ENCODE data around the gene GPLD1.
"Not testable (repeated sequence)": the region's sequence is repeated elsewhere in the genome, so short reads cannot be mapped to it uniquely, and the experiment has no call there.

The GPLD1 gene

DNA sequence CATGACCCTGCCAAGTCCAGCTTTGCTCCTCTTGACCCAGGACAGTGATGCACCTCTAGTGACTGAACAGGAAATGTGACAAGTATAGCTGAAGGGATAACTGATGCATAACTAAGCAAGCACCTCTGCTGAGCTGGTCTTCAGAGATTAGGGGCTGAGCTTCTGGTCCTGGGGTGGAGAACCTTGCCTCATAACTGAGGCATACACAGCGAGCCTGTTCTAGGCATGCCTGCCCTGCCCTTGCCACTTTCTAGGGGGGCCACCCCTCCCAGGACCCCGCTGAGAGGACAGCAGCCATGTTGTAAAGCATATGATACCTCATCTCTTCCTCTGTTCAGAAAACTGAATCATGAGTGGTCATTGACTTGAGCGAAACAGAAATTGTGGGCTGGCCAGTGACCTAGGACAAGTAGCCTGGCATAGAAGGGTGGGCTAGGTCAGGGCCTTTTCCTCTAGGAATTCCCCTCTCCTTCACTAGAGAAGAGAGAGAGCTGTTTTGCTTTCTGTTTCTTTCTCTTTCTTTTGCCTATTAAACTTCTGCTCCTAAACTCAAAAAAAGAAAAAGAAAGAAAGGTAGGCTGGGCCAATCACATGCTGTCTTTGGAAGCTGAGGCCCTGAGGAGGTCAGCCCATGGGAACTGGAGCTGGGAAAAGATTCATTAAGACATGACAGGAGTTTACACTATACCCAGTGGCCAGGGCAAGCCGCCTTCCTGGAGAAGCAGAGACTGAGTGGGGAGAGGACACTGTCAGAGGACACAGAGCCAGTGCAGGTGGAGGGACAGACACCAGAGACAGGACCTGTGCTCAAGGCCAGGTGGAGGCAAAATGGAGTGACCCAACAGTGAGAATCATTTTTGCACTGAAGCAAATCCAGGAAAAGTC, 28.5 kb upstream of the GPLD1 start:
- no peak for DNase-seq
- TF ChIP-seq POLR2A (IDR thresholded peaks at IDR 0.05; ENCODE audit: low read length) (no peak), GATA1 (IDR thresholded peaks at IDR 0.05; ENCODE audit: low read depth, low read length) (no peak)

DNA sequence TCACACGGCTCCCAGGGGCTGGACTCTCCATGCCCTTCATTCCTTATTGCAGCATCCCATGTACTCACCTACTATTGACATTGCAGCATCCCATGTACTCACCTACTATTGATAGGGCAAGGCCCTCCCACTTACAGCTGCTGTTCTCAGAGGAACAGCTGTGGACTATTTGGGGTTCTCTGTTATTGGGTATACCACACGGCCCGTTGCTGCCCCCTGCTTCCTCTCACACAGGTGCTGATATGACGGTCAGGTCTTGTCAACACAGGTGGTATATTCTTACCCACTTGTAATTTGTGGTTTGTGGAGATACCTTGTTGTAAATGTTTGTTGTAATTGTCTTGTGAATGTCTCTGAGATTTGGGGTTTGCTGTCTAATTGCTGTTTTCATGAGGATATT, 24.2 kb upstream of the GPLD1 start:
- no peak for DNase-seq
- TF ChIP-seq GATA1 (IDR thresholded peaks at IDR 0.05; ENCODE audit: low read depth, low read length): no peak

DNA sequence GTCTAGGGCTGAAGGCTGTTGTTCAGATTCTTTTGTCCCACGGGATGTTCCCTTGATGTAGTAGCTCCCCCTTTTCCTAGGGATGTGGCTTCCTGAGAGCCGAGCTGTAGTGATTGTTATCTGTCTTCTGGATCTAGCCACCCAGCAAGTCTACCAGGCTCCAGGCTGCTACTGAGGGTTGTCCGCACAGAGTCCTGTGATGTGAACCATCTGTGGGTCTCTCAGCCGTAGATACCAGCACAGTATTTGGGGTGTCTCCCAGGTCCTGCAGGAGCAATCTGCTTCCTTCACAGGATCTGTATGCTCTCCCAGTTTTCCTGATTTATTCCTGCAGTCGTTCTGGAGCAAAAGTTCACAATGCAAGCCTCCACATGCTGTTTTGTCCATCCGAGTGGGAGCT, 22.6 kb upstream of the GPLD1 start:
- DNase-seq: not testable (repeated sequence)

DNA sequence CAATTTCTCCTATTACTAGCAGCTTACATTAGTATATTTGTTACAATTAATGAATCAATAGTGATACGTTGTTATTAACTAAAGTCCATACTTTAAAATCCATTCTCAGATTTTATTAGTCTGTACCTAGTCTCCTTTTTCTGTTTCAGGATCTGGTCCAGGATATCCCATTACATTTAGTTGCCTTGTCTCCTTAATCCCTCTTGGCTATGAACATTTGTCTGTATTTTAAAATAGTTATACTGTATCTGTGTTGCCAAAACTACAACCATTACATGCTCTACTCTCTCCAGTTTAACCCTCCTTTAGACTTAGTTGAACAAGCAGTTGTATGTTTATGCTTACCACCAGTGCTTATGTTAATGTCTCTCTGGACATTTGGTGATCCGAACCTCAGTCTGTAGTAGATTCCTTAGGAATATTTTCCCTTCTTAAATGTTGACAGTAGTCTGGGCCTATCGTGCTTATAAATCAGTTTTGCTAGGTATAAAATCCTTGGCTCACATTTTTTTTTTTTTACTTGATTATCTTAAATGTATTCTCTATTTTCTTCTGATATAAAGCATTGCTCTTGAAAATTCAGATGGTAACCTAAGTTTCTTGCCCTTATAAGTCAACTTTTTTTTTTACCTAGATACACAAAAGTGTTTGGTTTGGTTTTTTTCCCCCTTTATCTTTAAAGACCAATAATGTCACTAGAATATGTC, 17.6 kb upstream of the GPLD1 start:
- no peak for DNase-seq
- TF ChIP-seq POLR2A (IDR thresholded peaks at IDR 0.05; ENCODE audit: low read length) (no peak), GATA1 (IDR thresholded peaks at IDR 0.05; ENCODE audit: low read depth, low read length) (no peak)

DNA sequence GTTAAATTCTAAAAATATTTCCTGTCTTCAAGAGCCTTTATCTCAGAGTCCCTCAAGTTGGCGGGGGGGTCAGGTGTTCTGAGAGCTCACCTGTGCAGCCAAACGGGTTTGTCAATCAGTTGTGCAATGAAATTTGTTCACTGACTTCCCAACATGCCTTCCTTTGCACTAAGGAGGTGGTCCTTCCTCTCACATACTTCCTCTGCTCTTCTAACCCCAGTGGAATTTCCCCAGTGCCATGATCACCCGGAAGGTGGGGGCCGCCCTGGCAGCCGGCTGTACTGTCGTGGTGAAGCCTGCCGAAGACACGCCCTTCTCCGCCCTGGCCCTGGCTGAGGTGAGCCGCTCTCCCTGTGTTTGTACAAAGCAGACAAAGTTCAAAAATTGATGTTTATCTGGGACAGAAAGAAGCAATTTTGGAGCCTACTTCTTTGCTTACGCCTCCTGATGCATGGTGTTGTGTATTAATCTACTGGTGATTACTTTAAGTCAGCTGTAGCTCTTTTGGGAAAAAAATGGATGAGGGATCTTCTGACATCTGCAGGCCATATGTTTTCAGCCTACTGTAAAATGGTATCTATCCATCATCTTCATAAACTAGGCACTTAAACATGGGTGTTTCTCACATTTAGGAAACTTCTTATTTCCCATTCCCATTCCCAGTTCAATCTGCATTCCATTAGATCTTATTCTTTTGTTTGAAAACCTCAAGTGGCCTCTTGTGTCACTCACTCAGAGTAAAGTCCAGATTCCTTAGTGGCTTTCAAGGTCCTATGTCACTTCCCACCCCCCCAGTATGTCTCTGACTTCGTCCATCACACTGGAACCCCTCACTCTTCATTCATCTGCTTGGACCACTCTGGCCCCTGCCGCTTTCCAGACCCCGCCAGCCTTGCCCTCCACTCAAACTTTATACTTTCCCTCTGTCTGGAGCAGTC, 15.5 kb upstream of the GPLD1 start:
- no peak for TF ChIP-seq GATA1 (IDR thresholded peaks at IDR 0.05; ENCODE audit: low read depth, low read length)
- TF ChIP-seq POLR2A (IDR thresholded peaks at IDR 0.05; ENCODE audit: low read length): no peak
- no peak for DNase-seq

DNA sequence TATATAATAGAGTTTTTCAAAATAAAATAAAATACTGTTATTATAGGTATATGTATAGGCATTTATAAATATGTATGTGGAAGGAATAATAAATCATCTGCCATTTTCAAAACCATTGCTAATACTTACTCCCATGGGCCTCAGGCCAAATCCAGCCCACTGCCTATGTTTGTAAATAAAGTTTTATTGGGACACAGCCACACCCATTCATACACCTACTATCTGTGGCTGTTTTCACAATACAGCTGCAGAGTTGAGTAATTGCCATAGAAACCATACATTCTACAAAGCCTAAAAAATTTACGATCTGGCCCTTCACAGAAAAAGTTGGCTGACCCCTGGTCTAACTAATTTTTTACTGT, 14.9 kb upstream of the GPLD1 start:
- DNase-seq: no peak
- TF ChIP-seq POLR2A (IDR thresholded peaks at IDR 0.05; ENCODE audit: low read length): no peak
- TF ChIP-seq GATA1 (IDR thresholded peaks at IDR 0.05; ENCODE audit: low read depth, low read length): no peak

DNA sequence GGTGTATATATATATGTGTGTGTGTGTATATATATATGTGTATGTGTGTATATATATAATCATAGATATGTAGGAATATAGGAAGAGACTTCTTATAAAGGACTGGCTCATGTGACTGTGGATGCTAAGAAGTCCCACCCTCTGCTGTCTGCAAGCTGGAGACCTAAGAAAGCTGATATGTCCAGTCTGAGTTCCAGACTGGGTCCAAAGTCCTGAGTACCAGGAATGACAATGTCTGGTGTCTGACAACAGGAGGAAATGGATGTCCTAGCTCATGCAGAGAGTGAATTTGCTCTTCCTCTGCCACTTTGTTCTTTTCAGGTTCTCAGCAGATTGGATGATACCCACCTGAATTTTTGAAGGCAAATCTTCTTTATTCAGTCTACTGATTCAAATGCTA, 12.5 kb upstream of the GPLD1 start:
- DNase-seq: peak in 1 of 2 experiments; percentile 2
- TF ChIP-seq POLR2A (IDR thresholded peaks at IDR 0.05; ENCODE audit: low read length) (no peak), GATA1 (IDR thresholded peaks at IDR 0.05; ENCODE audit: low read depth, low read length) (no peak)

DNA sequence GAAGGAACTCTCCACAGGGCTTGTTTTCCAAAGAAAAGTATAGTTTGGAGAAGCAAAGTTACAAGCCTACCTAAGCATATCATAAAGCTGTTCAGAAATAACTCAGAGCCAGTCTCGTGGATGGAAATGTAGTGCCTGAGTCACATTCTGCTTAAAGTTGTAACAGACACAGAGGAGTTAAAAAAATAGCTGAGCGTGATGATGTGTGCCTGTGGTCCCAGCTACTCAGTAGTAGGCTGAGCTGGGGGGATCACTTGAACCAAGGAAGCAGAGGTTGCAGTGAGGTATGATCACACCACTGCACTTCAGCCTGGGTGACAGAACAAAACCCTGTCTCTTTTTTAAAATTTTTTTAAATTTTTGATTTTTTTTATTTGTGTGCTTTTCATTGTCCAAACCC, 12.0 kb upstream of the GPLD1 start:
- TF ChIP-seq POLR2A (IDR thresholded peaks at IDR 0.05; ENCODE audit: low read length): no peak
- no peak for TF ChIP-seq GATA1 (IDR thresholded peaks at IDR 0.05; ENCODE audit: low read depth, low read length)
- DNase-seq: no peak

DNA sequence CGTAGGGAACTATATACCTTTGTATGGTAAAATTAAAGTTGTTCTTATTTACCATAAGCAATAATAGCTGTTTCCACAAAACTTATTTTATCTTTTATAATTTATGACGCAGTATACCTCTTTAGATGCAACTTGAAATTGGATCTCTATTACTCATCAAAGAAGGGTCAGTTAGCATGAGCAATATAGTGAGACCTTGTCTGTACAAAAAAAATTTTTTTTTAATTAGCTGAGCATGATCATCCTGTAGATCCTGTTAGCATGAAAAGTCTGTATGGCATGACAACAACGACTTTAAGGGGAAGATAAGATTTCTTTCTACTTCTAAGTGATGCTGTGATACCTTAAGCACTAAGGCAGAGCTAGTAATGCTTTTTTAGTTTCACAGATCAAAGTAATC, 11.3 kb upstream of the GPLD1 start:
- TF ChIP-seq GATA1 (IDR thresholded peaks at IDR 0.05; ENCODE audit: low read depth, low read length): no peak
- no peak for TF ChIP-seq POLR2A (IDR thresholded peaks at IDR 0.05; ENCODE audit: low read length)
- no peak for DNase-seq

DNA sequence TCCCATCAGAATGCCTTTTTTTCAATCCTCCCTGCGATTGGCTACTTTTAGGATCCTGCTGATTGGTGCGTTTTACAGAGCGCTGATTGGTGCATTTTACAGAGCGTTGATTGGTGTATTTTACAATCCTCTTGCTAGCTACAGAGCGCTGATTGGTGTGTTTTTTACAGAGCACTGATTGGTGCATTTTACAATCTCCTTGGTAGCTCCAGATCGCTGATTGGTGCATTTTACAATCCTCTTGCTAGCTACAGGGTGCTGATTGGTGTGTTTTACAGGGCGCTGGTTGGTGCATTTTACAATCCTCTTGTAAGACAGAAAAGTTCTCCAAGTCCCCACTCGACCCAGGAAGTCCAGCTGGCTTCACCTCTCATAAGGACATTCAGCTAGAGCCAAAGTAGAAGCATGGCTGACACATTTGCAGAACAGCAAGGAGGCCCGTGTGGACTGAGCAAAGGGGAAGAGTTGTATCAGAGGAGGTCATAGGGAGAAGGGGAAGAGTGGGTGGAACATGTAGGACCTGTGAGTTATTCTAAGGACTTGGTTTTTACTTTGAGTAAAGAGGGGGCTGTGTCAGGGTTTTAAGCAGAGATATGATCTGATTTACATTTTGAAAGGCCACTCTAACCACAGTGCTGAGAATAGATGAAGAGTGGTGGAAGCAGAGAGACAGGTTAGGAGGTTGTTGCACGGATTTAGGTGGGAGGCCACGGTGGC, 8.0 kb upstream of the GPLD1 start:
- TF ChIP-seq POLR2A (IDR thresholded peaks at IDR 0.05; ENCODE audit: low read length): no peak
- peak; percentile 13 to 37 for DNase-seq

DNA sequence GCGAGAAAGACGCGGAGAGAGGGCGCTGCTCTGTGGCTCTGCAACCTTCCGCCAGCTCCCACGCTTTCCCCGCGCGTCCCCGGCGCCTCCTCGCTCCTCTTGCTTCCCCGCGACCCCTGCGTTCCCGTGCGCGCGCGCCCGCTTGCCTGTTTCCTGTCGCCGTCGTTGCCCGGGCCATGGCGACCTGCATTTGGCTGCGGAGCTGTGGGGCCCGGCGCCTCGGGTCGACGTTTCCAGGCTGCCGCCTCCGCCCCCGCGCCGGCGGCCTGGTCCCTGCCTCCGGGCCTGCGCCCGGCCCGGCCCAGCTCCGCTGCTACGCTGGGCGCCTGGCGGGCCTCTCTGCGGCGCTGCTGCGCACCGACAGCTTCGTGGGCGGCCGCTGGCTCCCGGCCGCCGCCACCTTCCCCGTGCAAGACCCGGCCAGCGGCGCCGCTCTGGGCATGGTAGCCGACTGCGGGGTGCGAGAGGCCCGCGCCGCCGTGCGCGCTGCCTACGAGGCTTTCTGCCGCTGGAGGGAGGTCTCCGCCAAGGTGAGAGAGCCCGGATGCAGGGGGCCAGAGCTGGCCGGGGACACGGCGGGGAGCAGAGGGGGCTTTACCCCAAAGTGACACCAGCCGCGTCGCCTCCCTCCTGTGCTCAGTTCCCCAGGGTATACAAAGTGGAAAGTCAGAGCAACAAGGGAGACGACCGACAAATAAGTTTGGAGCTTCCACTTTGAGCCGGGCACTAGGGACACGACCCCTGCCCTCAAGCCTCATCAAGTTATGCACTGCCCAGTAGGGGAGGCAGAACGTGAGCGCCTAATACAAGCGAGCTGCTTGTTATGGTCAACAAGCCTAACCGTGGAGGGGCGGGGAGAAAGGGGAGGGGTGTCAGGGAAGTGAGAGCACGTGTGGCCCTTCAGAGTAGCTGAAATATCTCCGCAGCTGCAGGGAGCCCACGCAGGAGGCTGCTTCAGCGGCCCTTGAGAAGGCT, 5.7 kb upstream of the GPLD1 start, which contains the start of gene ALDH5A1:
ALDH5A1 (plus strand) TSS at position 149 of the 975 bp plus-strand sequence; CDS start at position 177, 28 bp downstream.
- peak; percentile 85 to 88 for DNase-seq
- TF ChIP-seq GATA1 (IDR thresholded peaks at IDR 0.05; ENCODE audit: low read depth, low read length): no peak
- TF ChIP-seq POLR2A (IDR thresholded peaks at IDR 0.05; ENCODE audit: low read length): peak; percentile 48
